ENCODE data around the gene AMY2A.
"Not testable (repeated sequence)": the region's sequence is repeated elsewhere in the genome, so short reads cannot be mapped to it uniquely, and the experiment has no call there.

AMY2A gene

DNA sequence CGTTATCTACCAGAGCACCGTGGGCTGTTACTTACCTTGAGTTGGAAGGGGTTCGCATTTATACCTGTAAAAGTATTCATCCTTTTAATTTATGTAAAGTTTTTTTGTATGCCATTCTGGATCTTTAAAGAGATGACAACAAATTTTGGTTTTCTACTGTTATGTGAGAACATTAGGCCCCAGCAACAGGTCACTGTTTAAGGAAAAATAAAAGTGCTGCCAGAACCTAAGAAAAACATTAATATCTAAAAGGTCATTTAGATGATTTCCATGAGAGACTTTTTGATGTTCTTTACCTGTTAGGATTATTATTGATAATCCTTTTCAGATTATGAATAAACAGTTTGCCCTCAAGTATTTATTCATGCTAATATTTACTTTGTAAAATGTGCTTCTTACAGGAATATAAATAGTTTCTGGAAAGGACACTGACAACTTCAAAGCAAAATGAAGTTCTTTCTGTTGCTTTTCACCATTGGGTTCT is at the start of gene AMY2A:
TSS of gene AMY2A (plus strand) at position 434 of the 484 bp plus-strand sequence. CDS start at position 448, 14 bp downstream.
- H3K4me3 ChIP-seq; H3K27ac ChIP-seq; DNase-seq (ENCODE audit: low spot score): not testable (repeated sequence)

DNA sequence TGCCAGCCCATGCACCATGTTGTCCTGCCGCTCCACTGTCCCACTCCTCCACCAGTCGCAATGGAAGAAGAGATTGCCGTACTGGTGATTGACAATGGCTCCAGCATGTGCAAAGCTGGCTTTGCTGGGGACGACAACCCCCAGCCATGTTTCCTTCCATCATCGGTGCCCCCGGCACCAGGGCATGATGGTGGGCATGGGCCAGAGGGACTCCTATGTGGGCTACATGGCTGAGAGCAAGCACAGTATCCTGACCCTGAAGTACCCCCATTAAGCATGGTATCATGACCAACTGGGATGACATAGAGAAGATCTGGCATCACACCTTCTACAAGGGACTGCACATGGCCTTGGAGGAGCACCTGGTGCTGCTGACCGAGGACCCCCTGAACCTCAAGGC is 47.7 kb upstream of the AMY2A start:
- Histone ChIP-seq H3K27ac (no peak overlapping the region), H3K4me3 (no peak overlapping the region)
- TF ChIP-seq, protein P1, sequence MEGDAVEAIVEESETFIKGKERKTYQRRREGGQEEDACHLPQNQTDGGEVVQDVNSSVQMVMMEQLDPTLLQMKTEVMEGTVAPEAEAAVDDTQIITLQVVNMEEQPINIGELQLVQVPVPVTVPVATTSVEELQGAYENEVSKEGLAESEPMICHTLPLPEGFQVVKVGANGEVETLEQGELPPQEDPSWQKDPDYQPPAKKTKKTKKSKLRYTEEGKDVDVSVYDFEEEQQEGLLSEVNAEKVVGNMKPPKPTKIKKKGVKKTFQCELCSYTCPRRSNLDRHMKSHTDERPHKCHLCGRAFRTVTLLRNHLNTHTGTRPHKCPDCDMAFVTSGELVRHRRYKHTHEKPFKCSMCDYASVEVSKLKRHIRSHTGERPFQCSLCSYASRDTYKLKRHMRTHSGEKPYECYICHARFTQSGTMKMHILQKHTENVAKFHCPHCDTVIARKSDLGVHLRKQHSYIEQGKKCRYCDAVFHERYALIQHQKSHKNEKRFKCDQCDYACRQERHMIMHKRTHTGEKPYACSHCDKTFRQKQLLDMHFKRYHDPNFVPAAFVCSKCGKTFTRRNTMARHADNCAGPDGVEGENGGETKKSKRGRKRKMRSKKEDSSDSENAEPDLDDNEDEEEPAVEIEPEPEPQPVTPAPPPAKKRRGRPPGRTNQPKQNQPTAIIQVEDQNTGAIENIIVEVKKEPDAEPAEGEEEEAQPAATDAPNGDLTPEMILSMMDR (IDR thresholded peaks at IDR 0.05) = no peak
- DNase-seq (ENCODE audit: low spot score) = no peak

DNA sequence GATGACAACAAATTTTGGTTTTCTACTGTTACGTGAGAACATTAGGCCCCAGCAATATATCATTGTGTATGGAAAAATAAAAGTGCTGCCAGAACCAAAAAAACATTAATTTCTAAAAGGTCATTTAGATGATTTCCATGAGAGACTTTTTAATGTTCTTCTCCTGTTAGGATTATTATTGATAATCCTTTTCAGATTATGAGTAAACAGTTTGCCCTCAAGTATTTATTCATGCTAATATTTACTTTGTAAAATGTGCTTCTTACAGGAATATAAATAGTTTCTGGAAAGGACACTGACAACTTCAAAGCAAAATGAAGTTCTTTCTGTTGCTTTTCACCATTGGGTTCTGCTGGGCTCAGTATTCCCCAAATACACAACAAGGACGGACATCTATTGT is 45.9 kb upstream of the AMY2A start, which contains the start of gene AMY2B:
TSS of gene AMY2B (plus strand) at position 301 of the 400 bp plus-strand sequence. CDS start at position 315, 14 bp downstream.
- not testable (repeated sequence) for H3K4me3 ChIP-seq; DNase-seq (ENCODE audit: low spot score); H3K27ac ChIP-seq

DNA sequence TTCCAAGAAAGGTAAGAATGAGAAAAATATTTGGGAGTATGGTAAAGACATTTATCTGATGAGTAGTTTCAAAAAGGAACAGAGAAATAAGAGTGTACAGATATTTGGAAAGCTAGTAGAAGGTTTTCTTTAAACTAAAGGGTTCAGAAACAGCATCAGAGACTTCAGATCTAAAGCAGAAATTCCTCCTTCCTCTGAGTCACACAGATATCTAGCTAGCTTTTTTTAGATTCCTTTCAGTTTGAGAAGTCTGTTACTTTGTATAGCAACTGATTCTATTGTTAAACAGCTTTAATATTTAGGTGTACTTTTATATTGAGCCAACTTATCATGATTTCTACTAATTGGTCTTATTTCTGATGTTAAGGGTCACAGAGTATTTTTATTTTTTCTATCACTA is 41.2 kb upstream of the AMY2A start:
- DNase-seq (ENCODE audit: low spot score) = no peak
- TF ChIP-seq, protein P1 (IDR thresholded peaks at IDR 0.05) = no peak
- no peak overlapping the region for H3K4me3 ChIP-seq
- H3K27ac ChIP-seq = no peak overlapping the region

DNA sequence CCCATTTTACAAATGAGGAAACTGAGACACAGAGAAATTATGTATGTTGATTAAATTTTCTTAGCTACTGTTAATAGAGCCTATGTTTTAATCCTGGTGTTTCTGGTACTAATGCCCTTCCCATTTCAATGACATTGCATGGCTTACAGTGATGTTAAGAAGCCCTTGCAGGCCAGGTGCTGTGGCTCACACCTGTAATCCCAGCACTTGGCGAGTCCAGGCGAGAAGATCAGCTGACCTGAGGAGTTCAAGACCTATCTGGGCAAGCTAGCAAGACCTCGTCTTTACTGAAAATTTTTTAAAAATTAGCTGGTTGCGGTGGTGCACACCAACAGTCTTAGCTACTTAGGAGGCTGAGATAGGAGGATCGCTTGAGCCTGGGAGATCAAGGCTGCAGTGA is 40.4 kb upstream of the AMY2A start:
- not testable (repeated sequence) for DNase-seq (ENCODE audit: low spot score); H3K4me3 ChIP-seq; H3K27ac ChIP-seq

DNA sequence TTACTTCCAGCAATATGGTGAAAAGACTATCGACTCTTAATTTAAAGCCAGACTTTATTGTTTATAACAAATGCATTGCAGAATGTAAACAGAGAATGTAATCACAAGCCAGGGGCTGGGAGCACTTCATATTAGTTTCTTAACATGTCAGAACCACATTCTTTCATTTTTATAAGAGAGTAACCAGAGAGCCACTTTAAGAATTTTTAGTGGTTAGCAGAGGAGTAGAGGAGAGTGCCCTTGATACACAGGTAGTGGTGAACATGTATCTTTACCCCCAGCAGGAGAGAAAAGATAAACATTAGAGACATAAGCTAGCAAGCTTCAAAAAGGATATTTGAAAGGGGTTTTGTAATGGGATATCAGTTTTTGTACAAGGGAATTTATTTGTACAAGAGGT is 34.8 kb upstream of the AMY2A start:
- no peak for DNase-seq (ENCODE audit: low spot score)
- TF ChIP-seq, protein P1 (IDR thresholded peaks at IDR 0.05) = no peak
- H3K27ac ChIP-seq = no peak overlapping the region
- H3K4me3 ChIP-seq = no peak overlapping the region

DNA sequence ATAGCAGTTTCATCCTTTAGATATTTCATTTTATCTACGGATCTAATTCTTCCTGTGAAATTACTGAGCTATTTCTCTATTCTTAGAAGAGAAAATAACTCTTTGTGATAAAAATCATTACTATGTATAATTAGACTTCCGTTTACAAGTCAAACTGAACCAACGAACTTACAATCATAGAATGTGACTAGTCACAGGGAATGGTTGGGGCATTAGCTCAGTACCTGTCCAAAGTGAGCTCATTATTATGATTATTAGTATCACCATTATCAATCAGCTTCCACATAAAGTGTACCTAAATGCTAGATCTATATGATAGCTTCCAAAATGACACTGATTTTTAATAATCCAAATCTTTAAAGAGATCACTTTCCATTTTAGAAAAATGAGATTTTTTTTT is 33.3 kb upstream of the AMY2A start:
- DNase-seq (ENCODE audit: low spot score) = no peak
- H3K4me3 ChIP-seq = no peak overlapping the region

DNA sequence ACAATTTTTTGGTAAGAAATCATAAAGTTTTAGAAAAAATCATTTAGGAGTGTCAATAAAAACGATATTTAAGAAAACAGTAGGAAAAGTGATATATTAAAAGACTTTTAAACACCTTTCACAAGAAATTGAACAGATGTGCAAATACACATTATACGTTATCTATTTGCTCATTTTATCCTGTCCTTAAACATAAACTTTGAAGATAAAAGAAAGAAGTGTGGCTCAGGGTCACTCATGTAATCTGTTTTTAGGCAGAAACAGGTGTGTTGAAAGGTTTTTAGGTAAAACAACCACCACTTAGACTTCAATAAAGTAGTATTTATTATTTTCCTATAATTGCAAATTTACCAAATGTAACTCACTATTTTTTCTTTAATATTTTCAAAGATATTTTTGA is 32.7 kb upstream of the AMY2A start:
- DNase-seq (ENCODE audit: low spot score) = no peak
- TF ChIP-seq, protein P1 (IDR thresholded peaks at IDR 0.05) = no peak
- H3K4me3 ChIP-seq = no peak overlapping the region
- no peak overlapping the region for H3K27ac ChIP-seq

More for the DNA sequence above, 33.3 kb upstream of the AMY2A start:
- H3K27ac ChIP-seq = no peak overlapping the region
- TF ChIP-seq, protein P1 (IDR thresholded peaks at IDR 0.05) = no peak

DNA sequence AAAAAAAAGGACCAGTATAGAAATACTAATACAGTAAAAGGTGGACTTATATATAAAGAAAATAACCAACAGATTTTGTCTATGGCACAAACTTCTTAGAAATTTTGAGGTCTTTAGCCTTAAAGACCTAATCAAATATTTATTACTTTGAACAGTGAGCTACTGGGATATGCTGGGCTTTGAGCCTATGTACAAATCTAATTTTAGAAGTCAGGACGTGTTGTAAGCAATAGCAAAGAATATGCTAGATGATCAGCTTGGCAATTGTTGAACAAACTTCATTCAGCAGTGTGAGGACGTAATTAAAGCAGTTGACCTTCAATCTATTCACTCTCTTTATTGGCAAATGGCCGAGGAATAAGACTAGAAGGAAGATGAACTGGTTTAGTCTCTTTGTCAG is 14.5 kb upstream of the AMY2A start:
- not testable (repeated sequence) for H3K27ac ChIP-seq; DNase-seq (ENCODE audit: low spot score); H3K4me3 ChIP-seq

All from coronary artery (tissue), 2 donors.